Peyer's patch (tissue), 4 donors: Measurements from ENCODE around the gene PARVA. TPM values are rescaled to one million over a fixed set of nuclear protein-coding genes. Genes with fewer than 3 reads are reported as not detected.

Source experiments
- DNase-seq, 3 donors: peaks; one replicate each; pipeline ENCODE4 v3.0.0-alpha.2; 2017 to 2019
- H3K27ac ChIP-seq, 4 donors: fragments of 200-600 bp; sonication (generic); one replicate each; pipeline ENCODE4 v1.5.1; 2016 to 2019
- H3K27me3 ChIP-seq, 2 donors: fragments of 200-600 bp; sonication (generic); one replicate each; pipeline ENCODE4 v1.5.1; 2019
- H3K36me3 ChIP-seq, 3 donors: fragments of 200-600 bp; sonication (generic); one replicate each; pipeline ENCODE4 v1.5.1; 2016 to 2019
- H3K4me1 ChIP-seq, 4 donors: fragments of 200-600 bp; sonication (generic); one replicate each; pipeline ENCODE4 v1.5.1; 2016 to 2019
- H3K4me3 ChIP-seq, 4 donors: fragments of 200-600 bp; sonication (generic); 1 replicate in 3 of 4; 2 replicates in 1 of 4; pipeline ENCODE4 v1.5.1; 2016 to 2019; ENCODE audit warnings: mild to moderate bottlenecking in 1 of 4
- H3K9me3 ChIP-seq, 4 donors: fragments of 200-600 bp; sonication (generic); one replicate each; pipeline ENCODE4 v1.5.1; 2016 to 2019; ENCODE audit warnings: mild to moderate bottlenecking in 1 of 4
- CTCF ChIP-seq, 6 experiments: fragments of 450-650 bp in 4 of 6; fragments of 200-600 bp in 2 of 6; sonication (generic) in 1 of 6; IDR thresholded peaks; one replicate each; pipeline ENCODE4 v1.5.1; 2017 to 2019; ENCODE audit warnings: antibody characterized with exemption in 6 of 6, mild to moderate bottlenecking in 3 of 6, moderate library complexity in 1 of 6
- POLR2A ChIP-seq, 2 donors: fragments of 450-650 bp; IDR thresholded peaks; one replicate each; pipeline ENCODE4 v1.5.1; 2017; ENCODE audit warnings: antibody characterized with exemption in 2 of 2, mild to moderate bottlenecking in 2 of 2, moderate library complexity in 2 of 2
- total RNA-seq, 4 donors: library from RNA; depleted of rRNA; stranded (reverse); fragments of >200 nt; gene quantifications; one replicate each; pipeline ENCODE4 v1.1.0, GENCODE V29; 2016

Gene PARVA
- total RNA-seq, 4 donors from 2014 or later: 13.7 to 35.5 (median 26.2) TPM

DNA sequence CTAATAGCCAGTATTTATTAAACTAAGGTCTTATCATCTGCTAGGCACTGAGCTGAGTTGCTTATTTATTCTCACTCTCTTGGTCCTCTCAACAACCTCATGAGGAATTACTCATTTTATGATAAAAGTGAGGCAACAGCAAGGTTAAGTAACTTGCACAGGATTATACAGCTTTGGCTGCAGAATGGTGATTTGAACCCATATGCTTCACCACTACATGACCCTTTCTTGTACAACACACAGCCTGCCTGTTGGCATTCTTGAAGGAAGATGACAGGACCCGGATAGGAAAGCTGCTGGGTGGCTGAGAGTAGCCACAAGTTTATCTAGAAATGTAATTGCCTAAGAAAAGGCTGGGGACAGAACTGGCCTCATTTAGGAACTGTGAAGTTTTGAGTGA, 5.3 kb upstream of the PARVA start:
- DNase-seq: no peak
- no peak overlapping the region for H3K4me3 ChIP-seq
- H3K27ac ChIP-seq: no peak overlapping the region
- H3K4me1 ChIP-seq: peaks cover 0 to 3% (median 0%) of the 10 kb centered on the region in 4 donors
- no peaks in the 10 kb centered on the region for H3K36me3 ChIP-seq
- H3K27me3 ChIP-seq: no peaks in the 10 kb centered on the region
- no peaks in the 10 kb centered on the region for H3K9me3 ChIP-seq
- TF ChIP-seq POLR2A (IDR thresholded peaks at IDR 0.05) (no peak), CTCF (IDR thresholded peaks at IDR 0.05) (no peak)

DNA sequence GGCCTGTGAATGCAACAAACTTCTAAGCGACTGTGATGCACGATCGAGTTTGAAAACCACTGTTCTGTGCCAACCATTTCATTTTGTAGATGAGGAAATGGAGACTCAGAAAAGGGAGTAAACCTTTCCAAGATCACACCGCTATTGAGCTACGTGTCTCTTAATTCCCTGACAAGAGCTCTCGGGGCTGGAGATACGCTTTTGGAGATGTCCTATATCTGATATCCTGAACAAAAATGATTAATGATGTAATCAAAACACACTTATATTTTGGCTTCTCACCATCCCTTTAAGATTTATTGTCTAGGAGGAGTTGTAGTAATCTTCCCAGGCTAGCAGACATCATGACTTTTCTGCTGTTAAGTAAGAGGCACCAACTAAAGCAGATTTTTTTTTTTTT, 1.7 kb upstream of the PARVA start:
- no peaks in the 10 kb centered on the region for H3K9me3 ChIP-seq
- no peak overlapping the region for H3K4me3 ChIP-seq
- no peaks in the 10 kb centered on the region for H3K27me3 ChIP-seq
- H3K36me3 ChIP-seq: no peaks in the 10 kb centered on the region
- no peak for TF ChIP-seq CTCF (IDR thresholded peaks at IDR 0.05)
- TF ChIP-seq POLR2A (IDR thresholded peaks at IDR 0.05): no peak
- H3K27ac ChIP-seq: peak overlapping the region in 1 of 4 donors; percentile 99
- peaks cover 0 to 12% (median 0%) of the 10 kb centered on the region in 4 donors for H3K4me1 ChIP-seq
- no peak for DNase-seq

DNA sequence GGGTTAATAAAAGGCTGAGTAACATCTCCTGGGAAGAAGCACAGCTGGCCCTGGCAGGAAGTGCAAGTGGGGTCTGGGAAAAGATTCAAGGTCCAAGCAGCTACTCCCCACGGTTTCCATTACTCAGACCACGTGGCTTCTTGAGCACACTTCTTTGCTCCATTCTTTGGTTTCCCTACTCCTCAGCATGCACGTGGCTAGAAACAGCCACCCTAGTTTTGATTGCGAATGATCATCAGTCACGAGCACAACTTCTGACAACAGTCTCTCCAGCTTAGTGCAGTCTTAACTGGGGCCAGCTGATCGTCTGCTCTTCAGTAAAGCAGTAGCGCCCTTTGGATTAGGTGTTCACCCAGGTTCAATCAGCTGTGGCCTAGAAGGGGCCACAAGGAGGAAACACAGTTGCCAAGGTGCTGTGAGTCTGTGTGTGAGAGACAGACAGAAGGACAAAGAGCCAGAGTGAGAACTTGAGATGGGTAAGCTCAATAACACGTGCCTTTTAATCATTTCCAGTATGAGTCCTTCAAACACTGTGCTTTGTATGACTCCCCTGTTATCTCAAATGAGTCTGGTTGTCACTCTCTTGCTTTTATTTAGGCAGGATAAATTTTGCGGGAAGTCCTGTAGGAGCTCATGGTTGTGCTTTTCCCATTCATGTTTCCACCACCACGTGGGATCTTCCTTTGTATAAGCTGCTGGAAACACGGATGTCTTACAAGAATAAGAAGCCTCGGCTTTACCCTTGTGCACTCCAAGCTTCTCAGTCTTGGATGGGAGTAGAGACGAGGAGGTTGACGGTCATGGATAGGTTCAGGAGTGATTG, 901 bp upstream of the PARVA start:
- no peak for TF ChIP-seq POLR2A (IDR thresholded peaks at IDR 0.05)
- no peak for TF ChIP-seq CTCF (IDR thresholded peaks at IDR 0.05)
- H3K4me3 ChIP-seq: peak overlapping the region in 1 of 4 donors; percentile 85
- H3K27ac ChIP-seq: peak overlapping the region; percentile 68 to 99 (median 92)
- peaks cover 0 to 12% (median 0%) of the 10 kb centered on the region in 4 donors for H3K4me1 ChIP-seq
- no peaks in the 10 kb centered on the region for H3K9me3 ChIP-seq
- no peaks in the 10 kb centered on the region for H3K27me3 ChIP-seq
- DNase-seq: peak in 1 of 3 donors; percentile 49
- H3K36me3 ChIP-seq: no peaks in the 10 kb centered on the region

DNA sequence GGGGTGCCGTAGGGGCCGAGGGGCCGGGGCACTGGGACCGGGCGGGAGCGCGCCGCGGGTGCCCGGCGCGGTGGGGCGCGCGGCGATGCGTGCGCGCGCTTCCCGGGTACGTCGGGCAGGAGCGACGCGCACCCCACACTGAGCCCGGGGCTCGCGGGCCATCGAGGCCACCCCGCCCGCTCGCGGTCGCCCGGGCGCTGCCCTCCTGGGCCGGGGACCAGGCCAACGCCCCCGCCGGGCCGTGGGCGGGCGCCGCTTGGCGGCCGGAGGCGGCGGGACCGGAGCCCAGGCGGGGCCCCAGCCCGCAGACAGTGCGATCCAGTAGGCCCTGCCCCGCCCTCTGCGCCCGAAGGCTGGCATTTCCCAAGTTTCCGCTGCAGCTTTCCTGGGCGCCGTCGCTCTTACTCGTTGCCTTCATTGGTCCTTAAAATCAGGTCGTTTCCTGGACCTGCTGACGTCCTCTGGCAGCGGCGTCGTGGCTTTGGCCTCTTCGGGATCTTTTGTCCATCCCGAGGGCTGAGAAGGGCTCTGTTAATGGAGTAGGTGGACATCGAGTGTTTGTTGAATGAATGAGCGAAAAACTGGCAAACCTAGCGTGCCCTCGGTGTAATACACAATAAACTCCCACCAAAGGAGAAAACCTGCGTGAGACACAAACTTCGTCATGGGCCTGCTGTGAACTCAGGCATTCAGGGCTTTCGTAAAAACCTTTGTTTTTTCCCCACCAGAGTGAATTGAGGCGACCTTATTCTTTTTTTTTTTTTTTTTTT, 638 bp downstream of the PARVA start:
- peak in 3 of 6 experiments; percentile 47 to 64 (median 50) for TF ChIP-seq CTCF (IDR thresholded peaks at IDR 0.05)
- TF ChIP-seq POLR2A (IDR thresholded peaks at IDR 0.05): peak; percentile 25 to 52
- peak in 2 of 3 donors; percentile 80 to 87 for DNase-seq
- peaks cover 0 to 12% (median 0%) of the 10 kb centered on the region in 4 donors for H3K4me1 ChIP-seq
- peak overlapping the region; percentile 37 to 90 (median 68) for H3K4me3 ChIP-seq
- no peaks in the 10 kb centered on the region for H3K27me3 ChIP-seq
- H3K36me3 ChIP-seq: no peaks in the 10 kb centered on the region
- no peaks in the 10 kb centered on the region for H3K9me3 ChIP-seq
- H3K27ac ChIP-seq: peak overlapping the region; percentile 68 to 99 (median 92)

DNA sequence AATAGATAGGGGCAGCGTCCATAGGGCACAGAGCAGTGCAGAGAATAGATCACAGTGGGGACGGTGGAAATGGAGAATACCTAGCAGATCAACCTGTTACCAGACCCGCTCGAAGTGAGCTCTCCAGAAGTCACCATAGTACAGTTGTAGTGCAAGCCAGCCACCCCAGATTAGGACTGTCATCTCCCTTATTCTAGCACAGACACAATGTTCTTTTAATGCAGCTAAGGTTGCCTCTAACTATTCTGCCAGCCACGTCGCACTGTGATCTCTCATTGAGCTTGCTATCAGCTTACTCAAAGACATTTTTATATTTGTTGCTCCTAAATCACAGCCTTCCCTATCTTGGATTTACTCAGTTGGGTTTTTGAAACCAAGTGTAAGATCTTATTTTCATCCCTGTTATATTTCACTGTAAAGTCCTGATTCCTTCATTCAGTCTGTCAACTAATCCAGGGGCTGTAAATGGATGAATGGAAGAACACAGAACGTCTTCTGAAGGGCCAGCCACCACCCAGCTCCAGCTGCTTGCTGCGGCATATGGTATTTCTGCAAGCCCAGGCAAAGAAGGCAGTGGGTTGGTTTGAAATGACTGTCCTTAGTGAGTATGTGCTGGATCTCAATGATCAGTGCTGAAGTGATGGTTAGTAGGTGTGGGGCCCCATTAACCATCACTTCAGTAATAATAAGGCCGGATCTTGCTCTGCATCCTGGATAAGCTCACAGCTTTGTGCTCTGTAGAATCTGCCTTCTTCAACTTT, 3.4 kb downstream of the PARVA start:
- Histone ChIP-seq H3K4me3 (no peak overlapping the region), H3K27me3 (no peaks in the 10 kb centered on the region), H3K36me3 (no peaks in the 10 kb centered on the region), H3K27ac (peak overlapping the region in 1 of 4 donors; percentile 99), H3K9me3 (no peaks in the 10 kb centered on the region), H3K4me1 (peaks cover 0 to 12% (median 0%) of the 10 kb centered on the region in 4 donors)
- TF ChIP-seq POLR2A (IDR thresholded peaks at IDR 0.05): no peak
- no peak for TF ChIP-seq CTCF (IDR thresholded peaks at IDR 0.05)
- DNase-seq: no peak
